Nephron (organoid): ENCODE measurements around the gene SLC6A3.

Source experiments
- H3K27ac Mint-ChIP-seq, 3 experiments: 2 replicates each; pipeline ENCODE4 v1.8.0; 2020; ENCODE audit warnings: mixed read lengths in 3 of 3, mild to moderate bottlenecking in 2 of 3, moderate library complexity in 1 of 3
- H3K27me3 Mint-ChIP-seq: 2 replicates; pipeline ENCODE4 v1.8.0; 2021; ENCODE audit warnings: low read depth, mild to moderate bottlenecking, moderate library complexity, mixed read lengths
- H3K36me3 Mint-ChIP-seq: 2 replicates; pipeline ENCODE4 v1.8.0; 2020; ENCODE audit warnings: low read depth, mixed read lengths
- H3K4me1 Mint-ChIP-seq: 2 replicates; pipeline ENCODE4 v1.8.0; 2020; ENCODE audit warnings: mixed read lengths
- H3K4me3 Mint-ChIP-seq, 3 experiments: 2 replicates each; pipeline ENCODE4 v1.8.0; 2020; ENCODE audit warnings: mild to moderate bottlenecking in 3 of 3, mixed read lengths in 3 of 3, moderate library complexity in 2 of 3
- H3K9me3 Mint-ChIP-seq: 2 replicates; pipeline ENCODE4 v1.8.0; 2020; ENCODE audit warnings: mixed read lengths
- CTCF ChIP-seq, 3 experiments: fragments of 200-600 bp; sonication (generic); IDR thresholded peaks; one replicate each; pipeline ENCODE4 v1.5.0; 2021; ENCODE audit warnings: antibody characterized with exemption in 3 of 3; ENCODE audit not compliant: unreplicated experiment in 3 of 3

The SLC6A3 gene

GRCh38 chr5:1453613-1454012 is 8.4 kb upstream of the SLC6A3 start:
- H3K36me3 Mint-ChIP-seq = peaks cover 13% of the 10 kb centered on the region
- peaks cover 35% of the 10 kb centered on the region for H3K27me3 Mint-ChIP-seq
- H3K9me3 Mint-ChIP-seq = peaks cover 48% of the 10 kb centered on the region
- no peak for TF ChIP-seq CTCF (IDR thresholded peaks at IDR 0.05; ENCODE audit: unreplicated experiment in 3 of 3)
- H3K27ac Mint-ChIP-seq = no peak overlapping the region
- no peaks in the 10 kb centered on the region for H3K4me1 Mint-ChIP-seq
- no peak overlapping the region for H3K4me3 Mint-ChIP-seq

- Mint-ChIP-seq H3K4me1 (peaks cover 3% of the 10 kb centered on the region), H3K27ac (no peak overlapping the region), H3K4me3 (no peak overlapping the region), H3K9me3 (peaks cover 18% of the 10 kb centered on the region), H3K27me3 (peaks cover 73% of the 10 kb centered on the region), H3K36me3 (no peaks in the 10 kb centered on the region)
- no peak for TF ChIP-seq CTCF (IDR thresholded peaks at IDR 0.05; ENCODE audit: unreplicated experiment in 3 of 3)
These were observed 3.9 kb upstream of the SLC6A3 start for GRCh38 chr5:1449081-1449630.

- Mint-ChIP-seq H3K4me3 (no peak overlapping the region), H3K36me3 (no peaks in the 10 kb centered on the region), H3K4me1 (peaks cover 5% of the 10 kb centered on the region), H3K27ac (no peak overlapping the region), H3K27me3 (peaks cover 79% of the 10 kb centered on the region), H3K9me3 (peaks cover 12% of the 10 kb centered on the region)
- no peak for TF ChIP-seq CTCF (IDR thresholded peaks at IDR 0.05; ENCODE audit: unreplicated experiment in 3 of 3)
These were observed 3.3 kb upstream of the SLC6A3 start for GRCh38 chr5:1448511-1449011.

- Mint-ChIP-seq H3K9me3 (peaks cover 9% of the 10 kb centered on the region), H3K27ac (no peak overlapping the region), H3K27me3 (peaks cover 86% of the 10 kb centered on the region)
These were observed 2.6 kb upstream of the SLC6A3 start for GRCh38 chr5:1447671-1448361.

GRCh38 chr5:1446602-1447343 is 1.5 kb upstream of the SLC6A3 start:
- no peak for TF ChIP-seq CTCF (IDR thresholded peaks at IDR 0.05; ENCODE audit: unreplicated experiment in 3 of 3)
- Mint-ChIP-seq H3K4me3 (no peak overlapping the region), H3K4me1 (peaks cover 5% of the 10 kb centered on the region), H3K36me3 (no peaks in the 10 kb centered on the region), H3K27me3 (peaks cover 92% of the 10 kb centered on the region), H3K9me3 (peaks cover 9% of the 10 kb centered on the region), H3K27ac (no peak overlapping the region)

More at GRCh38 chr5:1447671-1448361, 2.6 kb upstream of the SLC6A3 start:
- no peak for TF ChIP-seq CTCF (IDR thresholded peaks at IDR 0.05; ENCODE audit: unreplicated experiment in 3 of 3)
- H3K4me1 Mint-ChIP-seq = peaks cover 5% of the 10 kb centered on the region
- H3K36me3 Mint-ChIP-seq = no peaks in the 10 kb centered on the region
- H3K4me3 Mint-ChIP-seq = no peak overlapping the region
